ENCODE data around the gene SCN11A. TPM values are rescaled to one million over a fixed set of nuclear protein-coding genes. Genes with fewer than 3 reads are reported as not detected.
A peak's percentile ranks its signal among the peaks of the same experiment; 100 is the strongest.

The SCN11A gene
- total and polyA plus RNA-seq, 5 donors from 2014 or later, result 0.13 TPM; not detected in 4

DNA sequence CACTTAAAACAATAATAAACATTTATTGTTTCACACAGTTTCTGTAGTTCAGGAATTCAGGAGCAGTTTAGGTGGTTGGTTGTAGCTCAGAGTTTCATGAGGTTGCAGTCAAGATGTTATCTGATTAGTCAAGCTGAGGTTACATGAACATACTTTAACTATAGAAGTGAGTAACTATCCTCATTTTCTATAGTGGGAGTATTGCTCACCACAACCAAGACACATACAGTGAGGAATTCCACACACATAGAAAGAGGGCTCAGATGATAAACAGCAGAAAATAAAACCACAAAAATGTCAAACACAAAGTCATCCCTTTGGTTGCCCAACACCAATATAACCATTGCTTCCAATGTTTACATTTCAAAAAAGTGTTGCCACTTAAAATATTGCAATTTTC lies 13.6 kb downstream of the SCN11A start:
- H3K4me1 Mint-ChIP-seq, result no peaks in the 10 kb centered on the region
- H3K27ac ChIP-seq (ENCODE audit: insufficient read depth, low read length, poor library complexity, severe bottlenecking), result no peak overlapping the region
- no peak overlapping the region for H3K4me3 ChIP-seq (ENCODE audit: low read depth, low read length)
- H3K36me3 Mint-ChIP-seq, result no peaks in the 10 kb centered on the region
- ATAC-seq (ENCODE audit: low read depth in 2 of 2), result no peak
- H3K9me3 ChIP-seq (ENCODE audit: control insufficient read depth in 2 of 2, low read length in 2 of 2), result peaks cover 7% of the 10 kb centered on the region in 2 experiments
- H3K9me3 Mint-ChIP-seq, result peaks cover 0 to 8% (median 2%) of the 10 kb centered on the region in 7 donors
- no peaks in the 10 kb centered on the region for H3K36me3 ChIP-seq (ENCODE audit: control insufficient read depth, insufficient read depth, low read length)
- peaks cover 3% of the 10 kb centered on the region for H3K27me3 ChIP-seq (ENCODE audit: control insufficient read depth, insufficient read depth, low read length)
- peaks cover 42% of the 10 kb centered on the region for H3K27me3 Mint-ChIP-seq
- no peak overlapping the region for H3K27ac Mint-ChIP-seq
- H3K4me1 ChIP-seq (ENCODE audit: control insufficient read depth, insufficient read depth, low read length, poor library complexity, severe bottlenecking), result no peaks in the 10 kb centered on the region
- DNase-seq, result no peak
- H3K4me3 Mint-ChIP-seq, result no peak overlapping the region

DNA sequence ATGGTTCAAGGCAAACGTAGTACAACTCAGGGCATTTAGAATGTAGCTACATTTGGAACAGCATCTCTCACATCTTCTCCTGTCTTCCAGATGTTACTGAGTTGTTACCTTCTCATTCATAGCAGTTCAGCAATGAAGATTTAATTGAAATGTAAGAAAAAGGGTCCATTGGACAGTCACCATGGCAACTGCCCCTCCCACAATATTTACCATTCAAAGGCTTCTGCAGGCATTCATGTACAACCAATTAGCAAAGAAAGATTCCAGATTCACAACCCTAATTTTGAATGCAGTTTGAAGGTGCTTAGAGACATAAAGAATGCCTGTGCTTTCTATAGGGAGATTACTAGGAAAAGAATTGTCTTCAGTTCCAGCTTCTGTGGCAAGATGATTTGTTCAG lies 22.2 kb downstream of the SCN11A start:
- DNase-seq, result no peak
- Mint-ChIP-seq H3K4me3 (no peak overlapping the region), H3K27me3 (peaks cover 46% of the 10 kb centered on the region), H3K4me1 (no peaks in the 10 kb centered on the region), H3K9me3 (peaks cover 0 to 2% (median 0%) of the 10 kb centered on the region in 7 donors), H3K36me3 (no peaks in the 10 kb centered on the region), H3K27ac (no peak overlapping the region)
- H3K36me3 ChIP-seq (ENCODE audit: control insufficient read depth, insufficient read depth, low read length), result no peaks in the 10 kb centered on the region
- no peaks in the 10 kb centered on the region for H3K4me1 ChIP-seq (ENCODE audit: control insufficient read depth, insufficient read depth, low read length, poor library complexity, severe bottlenecking)
- peaks cover 11% of the 10 kb centered on the region for H3K27me3 ChIP-seq (ENCODE audit: control insufficient read depth, insufficient read depth, low read length)
- no peak overlapping the region for H3K27ac ChIP-seq (ENCODE audit: insufficient read depth, low read length, poor library complexity, severe bottlenecking)
- no peaks in the 10 kb centered on the region for H3K9me3 ChIP-seq (ENCODE audit: control insufficient read depth in 2 of 2, low read length in 2 of 2)
- no peak for ATAC-seq (ENCODE audit: low read depth in 2 of 2)
- no peak overlapping the region for H3K4me3 ChIP-seq (ENCODE audit: low read depth, low read length)

DNA sequence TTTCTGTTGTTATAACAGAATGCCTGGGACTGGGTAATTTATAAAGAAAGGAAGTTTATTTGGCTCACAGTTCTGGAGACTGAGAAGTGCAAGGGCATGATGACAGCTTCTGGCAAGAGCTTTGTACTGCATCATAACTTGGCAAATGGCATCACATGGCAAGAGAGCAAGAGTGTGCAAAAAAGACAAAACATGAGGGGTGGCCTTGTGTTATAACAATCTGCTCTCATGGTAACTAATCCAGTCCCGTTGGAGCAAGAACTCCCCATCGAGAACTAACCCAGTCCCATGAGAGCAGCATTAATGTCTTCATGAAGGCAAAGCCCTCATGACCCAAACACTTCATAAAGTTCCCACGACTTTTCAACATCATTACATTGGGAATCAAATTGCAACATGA lies 23.2 kb downstream of the SCN11A start:
- no peaks in the 10 kb centered on the region for H3K36me3 ChIP-seq (ENCODE audit: control insufficient read depth, insufficient read depth, low read length)
- H3K4me3 ChIP-seq (ENCODE audit: low read depth, low read length), result no peak overlapping the region
- H3K4me1 ChIP-seq (ENCODE audit: control insufficient read depth, insufficient read depth, low read length, poor library complexity, severe bottlenecking), result no peaks in the 10 kb centered on the region
- no peak for ATAC-seq (ENCODE audit: low read depth in 2 of 2)
- peaks cover 11% of the 10 kb centered on the region for H3K27me3 ChIP-seq (ENCODE audit: control insufficient read depth, insufficient read depth, low read length)
- no peaks in the 10 kb centered on the region for H3K9me3 ChIP-seq (ENCODE audit: control insufficient read depth in 2 of 2, low read length in 2 of 2)
- H3K27me3 Mint-ChIP-seq, result peaks cover 36% of the 10 kb centered on the region
- no peaks in the 10 kb centered on the region for H3K9me3 Mint-ChIP-seq
- no peaks in the 10 kb centered on the region for H3K4me1 Mint-ChIP-seq
- H3K36me3 Mint-ChIP-seq, result no peaks in the 10 kb centered on the region
- no peak for DNase-seq
- no peak overlapping the region for H3K27ac Mint-ChIP-seq
- H3K4me3 Mint-ChIP-seq, result no peak overlapping the region
- H3K27ac ChIP-seq (ENCODE audit: insufficient read depth, low read length, poor library complexity, severe bottlenecking), result no peak overlapping the region

DNA sequence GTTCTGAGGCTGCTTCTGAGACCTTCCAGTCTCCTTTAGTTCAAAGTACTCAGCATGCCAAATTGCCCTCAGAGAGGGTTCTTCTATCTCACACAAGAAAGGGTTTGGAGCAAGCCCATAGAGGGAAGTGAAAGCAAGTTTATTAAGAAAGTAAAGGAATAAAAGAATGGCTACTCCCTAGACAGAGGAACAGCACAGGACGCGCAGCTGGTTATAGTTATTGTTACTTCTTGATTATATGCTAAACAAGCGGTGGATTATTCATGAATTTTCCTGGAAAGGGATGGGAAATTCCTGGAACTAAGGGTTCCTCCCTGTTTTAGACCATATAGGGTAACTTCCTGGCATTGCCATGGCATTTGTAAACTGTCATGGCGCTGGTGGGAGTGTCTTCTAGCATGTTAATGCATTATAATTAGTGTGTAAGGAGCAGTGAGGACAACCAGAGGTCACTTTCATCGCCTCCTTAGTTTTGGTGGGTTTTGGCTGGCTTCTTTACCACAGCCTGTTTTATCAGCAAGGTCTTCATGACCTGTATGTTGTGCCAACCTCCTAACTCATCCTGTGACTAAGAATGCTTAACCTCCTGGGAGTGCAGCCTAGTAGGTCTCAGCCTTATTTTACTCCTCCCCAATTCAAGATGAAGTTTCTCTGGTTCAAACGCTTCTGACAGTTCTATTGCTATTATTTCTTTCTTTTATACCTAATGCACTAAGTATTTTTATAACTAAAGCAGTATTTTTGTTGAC lies 26.3 kb downstream of the SCN11A start:
- no peaks in the 10 kb centered on the region for H3K4me1 ChIP-seq (ENCODE audit: control insufficient read depth, insufficient read depth, low read length, poor library complexity, severe bottlenecking)
- no peak overlapping the region for H3K4me3 Mint-ChIP-seq
- H3K27ac ChIP-seq (ENCODE audit: insufficient read depth, low read length, poor library complexity, severe bottlenecking), result no peak overlapping the region

DNA sequence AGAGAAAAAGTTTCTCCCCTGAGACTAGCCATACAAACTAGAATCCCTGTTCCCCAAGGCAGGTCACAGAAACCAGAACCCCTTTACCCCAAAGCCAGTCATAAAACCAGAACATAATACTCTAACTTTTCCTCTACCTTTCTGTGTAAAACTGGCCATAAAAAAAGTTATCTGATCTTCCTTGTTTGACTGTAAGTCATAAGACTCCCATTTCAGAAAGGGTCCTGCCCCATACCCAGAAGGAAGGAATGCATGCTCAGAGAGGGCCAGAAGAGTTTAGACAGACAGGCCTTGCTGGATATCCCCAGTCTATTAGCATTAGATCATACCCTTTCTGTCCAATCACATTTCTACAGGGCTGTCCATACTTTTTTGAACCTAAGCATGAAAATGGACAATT lies 27.2 kb downstream of the SCN11A start:
- peaks cover 6% of the 10 kb centered on the region for H3K27me3 ChIP-seq (ENCODE audit: control insufficient read depth, insufficient read depth, low read length)
- H3K4me3 ChIP-seq (ENCODE audit: low read depth, low read length), result no peak overlapping the region
- H3K36me3 Mint-ChIP-seq, result no peaks in the 10 kb centered on the region
- DNase-seq (no peak), ATAC-seq (ENCODE audit: low read depth in 2 of 2) (no peak)
- peaks cover 0 to 2% (median 0%) of the 10 kb centered on the region in 4 donors for H3K4me1 Mint-ChIP-seq
- H3K27ac ChIP-seq (ENCODE audit: insufficient read depth, low read length, poor library complexity, severe bottlenecking), result no peak overlapping the region
- no peaks in the 10 kb centered on the region for H3K9me3 ChIP-seq (ENCODE audit: control insufficient read depth in 2 of 2, low read length in 2 of 2)
- H3K4me1 ChIP-seq (ENCODE audit: control insufficient read depth, insufficient read depth, low read length, poor library complexity, severe bottlenecking), result no peaks in the 10 kb centered on the region
- H3K4me3 Mint-ChIP-seq, result no peak overlapping the region
- no peak overlapping the region for H3K27ac Mint-ChIP-seq
- no peaks in the 10 kb centered on the region for H3K9me3 Mint-ChIP-seq
- H3K27me3 Mint-ChIP-seq, result peaks cover 25% of the 10 kb centered on the region
- no peaks in the 10 kb centered on the region for H3K36me3 ChIP-seq (ENCODE audit: control insufficient read depth, insufficient read depth, low read length)

More for the DNA sequence above, 26.3 kb downstream of the SCN11A start:
- Mint-ChIP-seq H3K27me3 (peaks cover 26% of the 10 kb centered on the region), H3K4me1 (peaks cover 0 to 2% (median 0%) of the 10 kb centered on the region in 4 donors), H3K36me3 (no peaks in the 10 kb centered on the region), H3K27ac (no peak overlapping the region), H3K9me3 (no peaks in the 10 kb centered on the region)
- no peaks in the 10 kb centered on the region for H3K9me3 ChIP-seq (ENCODE audit: control insufficient read depth in 2 of 2, low read length in 2 of 2)
- peaks cover 6% of the 10 kb centered on the region for H3K27me3 ChIP-seq (ENCODE audit: control insufficient read depth, insufficient read depth, low read length)
- ATAC-seq (ENCODE audit: low read depth in 2 of 2) (no peak), DNase-seq (peak in 1 of 3 donors; percentile 24)
- H3K4me3 ChIP-seq (ENCODE audit: low read depth, low read length), result no peak overlapping the region
- no peaks in the 10 kb centered on the region for H3K36me3 ChIP-seq (ENCODE audit: control insufficient read depth, insufficient read depth, low read length)

DNA sequence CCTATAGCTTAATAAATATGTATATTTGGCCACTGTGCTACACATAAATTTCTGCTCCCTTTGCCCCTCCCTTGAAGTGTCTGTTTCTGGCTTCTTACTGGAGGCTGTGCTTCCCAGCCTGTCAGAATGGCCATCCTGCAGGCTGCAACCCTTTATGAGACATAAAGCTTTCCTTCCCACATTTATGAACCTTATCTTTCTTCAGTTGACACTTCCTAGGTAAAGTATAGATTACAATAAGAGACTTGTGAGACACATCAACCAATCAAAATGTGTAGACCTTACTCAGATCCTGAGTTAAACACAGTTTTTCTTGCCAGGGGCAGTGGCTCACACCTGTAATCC lies 29.5 kb downstream of the SCN11A start:
- Histone ChIP-seq H3K36me3 (ENCODE audit: control insufficient read depth, insufficient read depth, low read length) (no peaks in the 10 kb centered on the region), H3K4me1 (ENCODE audit: control insufficient read depth, insufficient read depth, low read length, poor library complexity, severe bottlenecking) (no peaks in the 10 kb centered on the region), H3K4me3 (ENCODE audit: low read depth, low read length) (no peak overlapping the region), H3K27ac (ENCODE audit: insufficient read depth, low read length, poor library complexity, severe bottlenecking) (no peak overlapping the region), H3K9me3 (ENCODE audit: control insufficient read depth in 2 of 2, low read length in 2 of 2) (no peaks in the 10 kb centered on the region), H3K27me3 (ENCODE audit: control insufficient read depth, insufficient read depth, low read length) (peaks cover 2% of the 10 kb centered on the region)
- peaks cover 27% of the 10 kb centered on the region for H3K27me3 Mint-ChIP-seq
- no peak overlapping the region for H3K4me3 Mint-ChIP-seq
- peaks cover 0 to 2% (median 0%) of the 10 kb centered on the region in 7 donors for H3K9me3 Mint-ChIP-seq
- peaks cover 0 to 2% (median 0%) of the 10 kb centered on the region in 4 donors for H3K4me1 Mint-ChIP-seq
- H3K27ac Mint-ChIP-seq, result no peak overlapping the region
- no peak for DNase-seq
- H3K36me3 Mint-ChIP-seq, result no peaks in the 10 kb centered on the region
- no peak for ATAC-seq (ENCODE audit: low read depth in 2 of 2)

DNA sequence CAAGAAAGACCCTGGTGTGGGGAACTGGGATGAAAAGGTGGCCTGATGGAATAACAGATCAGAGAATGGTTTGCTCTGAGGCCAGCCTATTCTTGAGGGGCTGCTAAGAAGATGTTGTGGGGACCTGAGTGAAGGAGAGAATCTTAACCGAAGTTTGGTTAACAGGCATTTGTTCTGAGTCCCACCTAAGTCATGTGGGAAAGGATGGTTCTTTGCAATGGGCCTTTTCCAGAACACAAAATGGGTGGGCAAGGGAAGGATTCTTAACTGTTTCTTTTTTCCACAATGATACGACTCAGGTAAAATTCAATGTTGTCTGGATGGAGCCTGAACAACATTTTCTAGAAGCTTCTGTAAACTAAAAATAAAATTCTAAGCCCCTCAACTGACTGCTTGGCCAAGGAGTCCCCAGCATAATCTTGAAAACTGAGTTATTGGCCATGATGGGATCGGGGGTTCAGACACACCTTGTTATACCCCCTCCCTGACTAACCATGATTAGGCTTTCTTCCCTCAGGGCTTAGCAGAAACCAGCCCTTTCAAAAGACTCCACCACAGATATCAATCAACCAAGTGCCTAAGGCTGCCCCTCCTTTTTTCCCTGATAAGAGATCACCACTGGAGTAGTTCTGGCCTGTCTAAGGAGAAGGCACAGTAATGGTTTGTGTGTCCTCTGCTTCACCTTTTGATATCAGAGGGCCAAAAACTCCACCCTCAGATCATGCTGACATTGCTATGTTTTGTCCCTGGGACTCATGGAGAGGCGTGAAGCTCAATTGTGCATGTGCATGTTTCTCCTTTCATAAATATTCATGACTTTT lies 30.1 kb downstream of the SCN11A start:
- Histone ChIP-seq H3K4me3 (ENCODE audit: low read depth, low read length) (no peak overlapping the region), H3K4me1 (ENCODE audit: control insufficient read depth, insufficient read depth, low read length, poor library complexity, severe bottlenecking) (no peaks in the 10 kb centered on the region), H3K27ac (ENCODE audit: insufficient read depth, low read length, poor library complexity, severe bottlenecking) (no peak overlapping the region), H3K27me3 (ENCODE audit: control insufficient read depth, insufficient read depth, low read length) (peaks cover 2% of the 10 kb centered on the region), H3K36me3 (ENCODE audit: control insufficient read depth, insufficient read depth, low read length) (no peaks in the 10 kb centered on the region), H3K9me3 (ENCODE audit: control insufficient read depth in 2 of 2, low read length in 2 of 2) (no peaks in the 10 kb centered on the region)
- H3K27ac Mint-ChIP-seq, result no peak overlapping the region
- H3K36me3 Mint-ChIP-seq, result no peaks in the 10 kb centered on the region
- DNase-seq (no peak), ATAC-seq (ENCODE audit: low read depth in 2 of 2) (no peak)
- peaks cover 0 to 2% (median 0%) of the 10 kb centered on the region in 4 donors for H3K4me1 Mint-ChIP-seq
- H3K27me3 Mint-ChIP-seq, result peaks cover 27% of the 10 kb centered on the region
- peaks cover 0 to 2% (median 0%) of the 10 kb centered on the region in 7 donors for H3K9me3 Mint-ChIP-seq
- no peak overlapping the region for H3K4me3 Mint-ChIP-seq
